ENCODE data around the gene USO1. TPM values are rescaled to one million over a fixed set of nuclear protein-coding genes. Genes with fewer than 3 reads are reported as not detected.

Gene USO1
- total and polyA plus RNA-seq, 9 of the 15 experiments (the other 6 are each of a cell fraction or from before 2014, with no cell fraction given): 19.3 to 97.8 (median 48.5) TPM

DNA sequence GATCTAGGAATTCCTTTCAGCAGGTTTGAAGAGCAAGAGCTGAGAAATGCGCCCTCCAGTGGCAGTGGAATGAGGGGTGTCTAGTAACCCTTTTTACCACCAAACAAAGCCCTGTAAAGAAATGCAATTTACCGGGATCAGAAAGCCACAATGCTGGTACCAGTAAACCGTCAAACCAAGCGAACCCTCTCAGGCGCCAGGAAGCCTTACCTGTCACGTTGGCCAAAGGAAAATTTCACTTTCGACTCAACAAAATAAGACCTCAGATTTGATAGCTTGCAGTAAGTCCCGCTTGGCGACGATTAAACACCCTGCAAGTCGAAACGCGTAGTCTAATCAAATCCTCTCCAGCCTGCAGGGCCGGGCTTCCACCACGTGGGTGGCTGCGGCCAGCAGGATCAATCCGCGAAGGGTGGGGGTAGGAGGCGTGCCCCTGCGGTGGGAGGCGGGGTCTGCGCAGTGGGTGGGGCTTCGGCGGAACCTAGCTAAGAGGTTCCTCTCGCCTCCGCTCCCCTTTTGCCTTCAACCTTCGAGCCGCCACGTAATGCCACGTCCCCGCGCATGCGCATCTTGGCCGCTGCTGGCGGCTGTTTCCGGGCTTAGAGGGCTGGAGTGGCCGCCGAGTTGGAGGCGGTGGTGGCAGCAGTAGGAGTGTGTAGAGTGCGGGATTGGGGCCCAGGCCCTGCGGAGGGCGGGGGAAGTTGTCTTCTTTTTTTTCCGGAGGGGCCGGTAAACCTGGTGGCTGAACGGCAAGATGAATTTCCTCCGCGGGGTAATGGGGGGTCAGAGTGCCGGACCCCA is at the start of gene USO1 (continued):
- TF ChIP-seq, protein P1, sequence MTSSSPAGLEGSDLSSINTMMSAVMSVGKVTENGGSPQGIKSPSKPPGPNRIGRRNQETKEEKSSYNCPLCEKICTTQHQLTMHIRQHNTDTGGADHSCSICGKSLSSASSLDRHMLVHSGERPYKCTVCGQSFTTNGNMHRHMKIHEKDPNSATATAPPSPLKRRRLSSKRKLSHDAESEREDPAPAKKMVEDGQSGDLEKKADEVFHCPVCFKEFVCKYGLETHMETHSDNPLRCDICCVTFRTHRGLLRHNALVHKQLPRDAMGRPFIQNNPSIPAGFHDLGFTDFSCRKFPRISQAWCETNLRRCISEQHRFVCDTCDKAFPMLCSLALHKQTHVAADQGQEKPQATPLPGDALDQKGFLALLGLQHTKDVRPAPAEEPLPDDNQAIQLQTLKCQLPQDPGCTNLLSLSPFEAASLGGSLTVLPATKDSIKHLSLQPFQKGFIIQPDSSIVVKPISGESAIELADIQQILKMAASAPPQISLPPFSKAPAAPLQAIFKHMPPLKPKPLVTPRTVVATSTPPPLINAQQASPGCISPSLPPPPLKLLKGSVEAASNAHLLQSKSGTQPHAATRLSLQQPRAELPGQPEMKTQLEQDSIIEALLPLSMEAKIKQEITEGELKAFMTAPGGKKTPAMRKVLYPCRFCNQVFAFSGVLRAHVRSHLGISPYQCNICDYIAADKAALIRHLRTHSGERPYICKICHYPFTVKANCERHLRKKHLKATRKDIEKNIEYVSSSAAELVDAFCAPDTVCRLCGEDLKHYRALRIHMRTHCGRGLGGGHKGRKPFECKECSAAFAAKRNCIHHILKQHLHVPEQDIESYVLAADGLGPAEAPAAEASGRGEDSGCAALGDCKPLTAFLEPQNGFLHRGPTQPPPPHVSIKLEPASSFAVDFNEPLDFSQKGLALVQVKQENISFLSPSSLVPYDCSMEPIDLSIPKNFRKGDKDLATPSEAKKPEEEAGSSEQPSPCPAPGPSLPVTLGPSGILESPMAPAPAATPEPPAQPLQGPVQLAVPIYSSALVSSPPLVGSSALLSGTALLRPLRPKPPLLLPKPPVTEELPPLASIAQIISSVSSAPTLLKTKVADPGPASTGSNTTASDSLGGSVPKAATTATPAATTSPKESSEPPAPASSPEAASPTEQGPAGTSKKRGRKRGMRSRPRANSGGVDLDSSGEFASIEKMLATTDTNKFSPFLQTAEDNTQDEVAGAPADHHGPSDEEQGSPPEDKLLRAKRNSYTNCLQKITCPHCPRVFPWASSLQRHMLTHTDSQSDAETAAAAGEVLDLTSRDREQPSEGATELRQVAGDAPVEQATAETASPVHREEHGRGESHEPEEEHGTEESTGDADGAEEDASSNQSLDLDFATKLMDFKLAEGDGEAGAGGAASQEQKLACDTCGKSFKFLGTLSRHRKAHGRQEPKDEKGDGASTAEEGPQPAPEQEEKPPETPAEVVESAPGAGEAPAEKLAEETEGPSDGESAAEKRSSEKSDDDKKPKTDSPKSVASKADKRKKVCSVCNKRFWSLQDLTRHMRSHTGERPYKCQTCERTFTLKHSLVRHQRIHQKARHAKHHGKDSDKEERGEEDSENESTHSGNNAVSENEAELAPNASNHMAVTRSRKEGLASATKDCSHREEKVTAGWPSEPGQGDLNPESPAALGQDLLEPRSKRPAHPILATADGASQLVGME (CRISPR knock-in tag; IDR thresholded peaks at IDR 0.05): no peak
- TF ChIP-seq, protein P2, sequence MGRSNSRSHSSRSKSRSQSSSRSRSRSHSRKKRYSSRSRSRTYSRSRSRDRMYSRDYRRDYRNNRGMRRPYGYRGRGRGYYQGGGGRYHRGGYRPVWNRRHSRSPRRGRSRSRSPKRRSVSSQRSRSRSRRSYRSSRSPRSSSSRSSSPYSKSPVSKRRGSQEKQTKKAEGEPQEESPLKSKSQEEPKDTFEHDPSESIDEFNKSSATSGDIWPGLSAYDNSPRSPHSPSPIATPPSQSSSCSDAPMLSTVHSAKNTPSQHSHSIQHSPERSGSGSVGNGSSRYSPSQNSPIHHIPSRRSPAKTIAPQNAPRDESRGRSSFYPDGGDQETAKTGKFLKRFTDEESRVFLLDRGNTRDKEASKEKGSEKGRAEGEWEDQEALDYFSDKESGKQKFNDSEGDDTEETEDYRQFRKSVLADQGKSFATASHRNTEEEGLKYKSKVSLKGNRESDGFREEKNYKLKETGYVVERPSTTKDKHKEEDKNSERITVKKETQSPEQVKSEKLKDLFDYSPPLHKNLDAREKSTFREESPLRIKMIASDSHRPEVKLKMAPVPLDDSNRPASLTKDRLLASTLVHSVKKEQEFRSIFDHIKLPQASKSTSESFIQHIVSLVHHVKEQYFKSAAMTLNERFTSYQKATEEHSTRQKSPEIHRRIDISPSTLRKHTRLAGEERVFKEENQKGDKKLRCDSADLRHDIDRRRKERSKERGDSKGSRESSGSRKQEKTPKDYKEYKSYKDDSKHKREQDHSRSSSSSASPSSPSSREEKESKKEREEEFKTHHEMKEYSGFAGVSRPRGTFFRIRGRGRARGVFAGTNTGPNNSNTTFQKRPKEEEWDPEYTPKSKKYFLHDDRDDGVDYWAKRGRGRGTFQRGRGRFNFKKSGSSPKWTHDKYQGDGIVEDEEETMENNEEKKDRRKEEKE (IDR thresholded peaks at IDR 0.05; ENCODE audit: borderline replicate concordance in 1 of 2, control insufficient read depth in 1 of 2, low read depth in 2 of 2, low read length in 1 of 2): no peak
- TF ChIP-seq, protein P3, sequence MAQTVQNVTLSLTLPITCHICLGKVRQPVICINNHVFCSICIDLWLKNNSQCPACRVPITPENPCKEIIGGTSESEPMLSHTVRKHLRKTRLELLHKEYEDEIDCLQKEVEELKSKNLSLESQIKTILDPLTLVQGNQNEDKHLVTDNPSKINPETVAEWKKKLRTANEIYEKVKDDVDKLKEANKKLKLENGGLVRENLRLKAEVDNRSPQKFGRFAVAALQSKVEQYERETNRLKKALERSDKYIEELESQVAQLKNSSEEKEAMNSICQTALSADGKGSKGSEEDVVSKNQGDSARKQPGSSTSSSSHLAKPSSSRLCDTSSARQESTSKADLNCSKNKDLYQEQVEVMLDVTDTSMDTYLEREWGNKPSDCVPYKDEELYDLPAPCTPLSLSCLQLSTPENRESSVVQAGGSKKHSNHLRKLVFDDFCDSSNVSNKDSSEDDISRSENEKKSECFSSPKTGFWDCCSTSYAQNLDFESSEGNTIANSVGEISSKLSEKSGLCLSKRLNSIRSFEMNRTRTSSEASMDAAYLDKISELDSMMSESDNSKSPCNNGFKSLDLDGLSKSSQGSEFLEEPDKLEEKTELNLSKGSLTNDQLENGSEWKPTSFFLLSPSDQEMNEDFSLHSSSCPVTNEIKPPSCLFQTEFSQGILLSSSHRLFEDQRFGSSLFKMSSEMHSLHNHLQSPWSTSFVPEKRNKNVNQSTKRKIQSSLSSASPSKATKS (CRISPR knock-in tag; IDR thresholded peaks at IDR 0.05): no peak
- TF ChIP-seq ZNF232 (CRISPR knock-in tag; IDR thresholded peaks at IDR 0.05): no peak
- no peak for TF ChIP-seq LARP7 (IDR thresholded peaks at IDR 0.05)
- TF ChIP-seq KLF6 (CRISPR knock-in tag; IDR thresholded peaks at IDR 0.05; ENCODE audit: borderline replicate concordance): no peak
- TF ChIP-seq CBX5 (IDR thresholded peaks at IDR 0.05; ENCODE audit: borderline replicate concordance, low read depth): no peak
- TF ChIP-seq SIN3A (IDR thresholded peaks at IDR 0.05; ENCODE audit: borderline replicate concordance in 2 of 2, control insufficient read depth in 1 of 2, low read depth in 2 of 2, low read length in 2 of 2): peak; percentile 73 to 76; a peak in 2 of 4 replicates
- TF ChIP-seq SAP30 (IDR thresholded peaks at IDR 0.05; ENCODE audit: borderline replicate concordance, insufficient read depth, low read depth, low read length, poor library complexity, severe bottlenecking): no peak
- no peak for TF ChIP-seq ARHGAP35 (IDR thresholded peaks at IDR 0.05; ENCODE audit: partially characterized antibody)
- TF ChIP-seq, protein P4, sequence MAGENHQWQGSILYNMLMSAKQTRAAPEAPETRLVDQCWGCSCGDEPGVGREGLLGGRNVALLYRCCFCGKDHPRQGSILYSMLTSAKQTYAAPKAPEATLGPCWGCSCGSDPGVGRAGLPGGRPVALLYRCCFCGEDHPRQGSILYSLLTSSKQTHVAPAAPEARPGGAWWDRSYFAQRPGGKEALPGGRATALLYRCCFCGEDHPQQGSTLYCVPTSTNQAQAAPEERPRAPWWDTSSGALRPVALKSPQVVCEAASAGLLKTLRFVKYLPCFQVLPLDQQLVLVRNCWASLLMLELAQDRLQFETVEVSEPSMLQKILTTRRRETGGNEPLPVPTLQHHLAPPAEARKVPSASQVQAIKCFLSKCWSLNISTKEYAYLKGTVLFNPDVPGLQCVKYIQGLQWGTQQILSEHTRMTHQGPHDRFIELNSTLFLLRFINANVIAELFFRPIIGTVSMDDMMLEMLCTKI (IDR thresholded peaks at IDR 0.05; ENCODE audit: partially characterized antibody): no peak
- TF ChIP-seq HDAC1 (IDR thresholded peaks at IDR 0.05): peak in 1 of 2 experiments; percentile 88; a peak in 1 of 4 replicates
- TF ChIP-seq POLR2B (IDR thresholded peaks at IDR 0.05; ENCODE audit: low read depth, partially characterized antibody): peak; percentile 96
